ENCODE data around the gene EMP1. TPM values are rescaled to one million over a fixed set of nuclear protein-coding genes. Genes with fewer than 3 reads are reported as not detected.

The EMP1 gene
- total and polyA plus RNA-seq, 9 donors = 21.3 to 116 (median 64.1) TPM

GRCh38 chr12:13208533-13209435 lies 12.3 kb downstream of the EMP1 start:
- no peak overlapping the region for H3K4me3 ChIP-seq
- no peak for DNase-seq
- intact Hi-C loops (cut with DNase I) = loop anchor here in 3 of 4 donors (5.0 to 10.0 kb wide), 5 partner anchors 111 to 294 kb away; partner anchors contain the start of gene HEBP1 (in 1 of the 3)
- H3K4me1 ChIP-seq (ENCODE audit: insufficient read depth) = peaks cover 6% of the 10 kb centered on the region
- H3K27ac ChIP-seq = no peak overlapping the region
- H3K27me3 ChIP-seq = no peaks in the 10 kb centered on the region
- H3K36me3 ChIP-seq = no peaks in the 10 kb centered on the region
- H3K9me3 ChIP-seq = no peaks in the 10 kb centered on the region
- TF ChIP-seq, protein P1, sequence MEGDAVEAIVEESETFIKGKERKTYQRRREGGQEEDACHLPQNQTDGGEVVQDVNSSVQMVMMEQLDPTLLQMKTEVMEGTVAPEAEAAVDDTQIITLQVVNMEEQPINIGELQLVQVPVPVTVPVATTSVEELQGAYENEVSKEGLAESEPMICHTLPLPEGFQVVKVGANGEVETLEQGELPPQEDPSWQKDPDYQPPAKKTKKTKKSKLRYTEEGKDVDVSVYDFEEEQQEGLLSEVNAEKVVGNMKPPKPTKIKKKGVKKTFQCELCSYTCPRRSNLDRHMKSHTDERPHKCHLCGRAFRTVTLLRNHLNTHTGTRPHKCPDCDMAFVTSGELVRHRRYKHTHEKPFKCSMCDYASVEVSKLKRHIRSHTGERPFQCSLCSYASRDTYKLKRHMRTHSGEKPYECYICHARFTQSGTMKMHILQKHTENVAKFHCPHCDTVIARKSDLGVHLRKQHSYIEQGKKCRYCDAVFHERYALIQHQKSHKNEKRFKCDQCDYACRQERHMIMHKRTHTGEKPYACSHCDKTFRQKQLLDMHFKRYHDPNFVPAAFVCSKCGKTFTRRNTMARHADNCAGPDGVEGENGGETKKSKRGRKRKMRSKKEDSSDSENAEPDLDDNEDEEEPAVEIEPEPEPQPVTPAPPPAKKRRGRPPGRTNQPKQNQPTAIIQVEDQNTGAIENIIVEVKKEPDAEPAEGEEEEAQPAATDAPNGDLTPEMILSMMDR (IDR thresholded peaks at IDR 0.05) = no peak
- TF ChIP-seq POLR2A (IDR thresholded peaks at IDR 0.05) (no peak), EP300 (IDR thresholded peaks at IDR 0.05) (no peak)
- 76 to 79% (median 79%) methylated on average over 9 of the region's 9 CpGs for WGBS, 3 donors

GRCh38 chr12:13209436-13210235 lies 13.1 kb downstream of the EMP1 start:
- H3K27me3 ChIP-seq = no peaks in the 10 kb centered on the region
- TF ChIP-seq EP300 (IDR thresholded peaks at IDR 0.05) = no peak
- H3K27ac ChIP-seq = no peak overlapping the region
- no peak for DNase-seq
- no peak overlapping the region for H3K4me3 ChIP-seq
- H3K36me3 ChIP-seq = no peaks in the 10 kb centered on the region
- intact Hi-C loops (cut with DNase I) = loop anchor here (5.0 to 10.0 kb wide), 6 partner anchors 112 to 375 kb away; partner anchors contain the start of gene HEBP1 (in 1 of the 4)
- no peaks in the 10 kb centered on the region for H3K9me3 ChIP-seq
- H3K4me1 ChIP-seq (ENCODE audit: insufficient read depth) = peaks cover 6% of the 10 kb centered on the region
- WGBS, 3 donors = 62 to 73% (median 68%) methylated on average over 7 of the region's 7 CpGs

GRCh38 chr12:13210236-13211190 lies 14.0 kb downstream of the EMP1 start:
- Histone ChIP-seq H3K4me3 (no peak overlapping the region), H3K9me3 (no peaks in the 10 kb centered on the region), H3K27ac (no peak overlapping the region), H3K4me1 (ENCODE audit: insufficient read depth) (peaks cover 6% of the 10 kb centered on the region), H3K36me3 (no peaks in the 10 kb centered on the region), H3K27me3 (no peaks in the 10 kb centered on the region)
- intact Hi-C loops (cut with DNase I) = loop anchor here in 2 of 4 donors (5.0 to 10.0 kb wide), 3 partner anchors 113 to 376 kb away; no protein-coding TSS in a partner anchor
- TF ChIP-seq, protein P1 (IDR thresholded peaks at IDR 0.05) = no peak
- TF ChIP-seq POLR2A (IDR thresholded peaks at IDR 0.05) (no peak), EP300 (IDR thresholded peaks at IDR 0.05) (no peak)
- no peak for DNase-seq
- 63 to 69% (median 65%) methylated on average over 4 of the region's 4 CpGs for WGBS, 3 donors

- no peak overlapping the region for H3K4me3 ChIP-seq
- H3K36me3 ChIP-seq = no peaks in the 10 kb centered on the region
- no peak for DNase-seq
- intact Hi-C loops (cut with DNase I) = loop anchor here in 2 of 4 donors (5.0 to 10.0 kb wide), 3 partner anchors 114 to 377 kb away; no protein-coding TSS in a partner anchor
- no peaks in the 10 kb centered on the region for H3K9me3 ChIP-seq
- peaks cover 6% of the 10 kb centered on the region for H3K4me1 ChIP-seq (ENCODE audit: insufficient read depth)
- H3K27me3 ChIP-seq = no peaks in the 10 kb centered on the region
- TF ChIP-seq, protein P1 (IDR thresholded peaks at IDR 0.05) = no peak
- TF ChIP-seq EP300 (IDR thresholded peaks at IDR 0.05) (no peak), POLR2A (IDR thresholded peaks at IDR 0.05) (no peak)
- no peak overlapping the region for H3K27ac ChIP-seq
- 54 to 58% (median 55%) methylated on average over 7 of the region's 7 CpGs for WGBS, 3 donors
Measured at GRCh38 chr12:13211191-13211858, 14.8 kb downstream of the EMP1 start.

Data from ovary (tissue), 9 donors.